KMS-11 (cell line): Measurements from ENCODE around the gene LRRC14B.
A peak's percentile ranks its signal among the peaks of the same experiment; 100 is the strongest.
"Not testable (repeated sequence)": the region's sequence is repeated elsewhere in the genome, so short reads cannot be mapped to it uniquely, and the experiment has no call there.

Source experiments
- H2AFZ ChIP-seq: fragments of 200-600 bp; sonication (generic); 2 replicates; pipeline ENCODE4 v1.6.1; 2016; ENCODE audit warnings: antibody characterized with exemption, mixed run types, low read depth
- H3K27ac ChIP-seq: fragments of 200-600 bp; sonication (generic); 2 replicates; pipeline ENCODE4 v1.6.1; 2016; ENCODE audit warnings: mild to moderate bottlenecking, mixed run types
- H3K27me3 ChIP-seq: fragments of 200-600 bp; sonication (generic); 2 replicates; pipeline ENCODE4 v1.6.1; 2017; ENCODE audit warnings: mild to moderate bottlenecking, low read depth, mixed run types, moderate library complexity; ENCODE audit not compliant: insufficient read depth
- H3K36me3 ChIP-seq: fragments of 200-600 bp; sonication (generic); 2 replicates; pipeline ENCODE4 v1.6.1; 2017; ENCODE audit warnings: mild to moderate bottlenecking, mixed run types; ENCODE audit not compliant: insufficient read depth
- H3K4me1 ChIP-seq: fragments of 200-600 bp; sonication (generic); 2 replicates; pipeline ENCODE4 v1.6.1; 2016; ENCODE audit warnings: mild to moderate bottlenecking, low read depth, mixed run types; ENCODE audit not compliant: poor library complexity, severe bottlenecking
- H3K4me2 ChIP-seq: fragments of 200-600 bp; sonication (generic); 2 replicates; pipeline ENCODE4 v1.7.0; 2016; ENCODE audit warnings: mild to moderate bottlenecking, mixed run types
- H3K4me3 ChIP-seq: fragments of 200-600 bp; sonication (generic); IDR thresholded peaks from 2 replicates; pipeline ENCODE4 v1.6.1; 2017; ENCODE audit warnings: low read depth, low read length, mixed read lengths; ENCODE audit not compliant: insufficient read depth
- H3K79me2 ChIP-seq: fragments of 200-600 bp; sonication (generic); 2 replicates; pipeline ENCODE4 v1.6.1; 2016; ENCODE audit warnings: low read depth, mixed run types; ENCODE audit not compliant: insufficient read depth
- H3K9ac ChIP-seq: fragments of 200-600 bp; sonication (generic); 2 replicates; pipeline ENCODE4 v1.6.1; 2016; ENCODE audit warnings: mild to moderate bottlenecking, mixed run types
- H4K20me1 ChIP-seq: fragments of 200-600 bp; sonication (generic); 2 replicates; pipeline ENCODE4 v1.6.1; 2016; ENCODE audit warnings: mild to moderate bottlenecking, mixed run types; ENCODE audit not compliant: insufficient read depth
- TF ChIP-seq, protein P1 (sequence below): fragments of 200-600 bp; sonication (generic); conservative IDR thresholded peaks from 2 replicates; pipeline ENCODE4 v1.6.1; 2017; ENCODE audit warnings: low read depth, mild to moderate bottlenecking, antibody characterized with exemption, low read length, moderate library complexity, mixed read lengths

LRRC14B gene

GRCh38 chr5:223791-224190 lies 32.5 kb downstream of the LRRC14B start:
- H4K20me1 ChIP-seq = no peaks in the 10 kb centered on the region
- peak overlapping the region; percentile 72 for H3K4me2 ChIP-seq
- H3K27me3 ChIP-seq = no peaks in the 10 kb centered on the region
- H3K36me3 ChIP-seq = peaks cover 35% of the 10 kb centered on the region
- H3K79me2 ChIP-seq = peaks cover 86% of the 10 kb centered on the region
- H3K27ac ChIP-seq = peak overlapping the region; percentile 60
- H3K9ac ChIP-seq = no peak overlapping the region
- TF ChIP-seq, protein P1, sequence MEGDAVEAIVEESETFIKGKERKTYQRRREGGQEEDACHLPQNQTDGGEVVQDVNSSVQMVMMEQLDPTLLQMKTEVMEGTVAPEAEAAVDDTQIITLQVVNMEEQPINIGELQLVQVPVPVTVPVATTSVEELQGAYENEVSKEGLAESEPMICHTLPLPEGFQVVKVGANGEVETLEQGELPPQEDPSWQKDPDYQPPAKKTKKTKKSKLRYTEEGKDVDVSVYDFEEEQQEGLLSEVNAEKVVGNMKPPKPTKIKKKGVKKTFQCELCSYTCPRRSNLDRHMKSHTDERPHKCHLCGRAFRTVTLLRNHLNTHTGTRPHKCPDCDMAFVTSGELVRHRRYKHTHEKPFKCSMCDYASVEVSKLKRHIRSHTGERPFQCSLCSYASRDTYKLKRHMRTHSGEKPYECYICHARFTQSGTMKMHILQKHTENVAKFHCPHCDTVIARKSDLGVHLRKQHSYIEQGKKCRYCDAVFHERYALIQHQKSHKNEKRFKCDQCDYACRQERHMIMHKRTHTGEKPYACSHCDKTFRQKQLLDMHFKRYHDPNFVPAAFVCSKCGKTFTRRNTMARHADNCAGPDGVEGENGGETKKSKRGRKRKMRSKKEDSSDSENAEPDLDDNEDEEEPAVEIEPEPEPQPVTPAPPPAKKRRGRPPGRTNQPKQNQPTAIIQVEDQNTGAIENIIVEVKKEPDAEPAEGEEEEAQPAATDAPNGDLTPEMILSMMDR = no peak
- no peak overlapping the region for H2AFZ ChIP-seq
- H3K4me1 ChIP-seq = peaks cover 42% of the 10 kb centered on the region
- no peak overlapping the region for H3K4me3 ChIP-seq

GRCh38 chr5:225334-225733 lies 34.0 kb downstream of the LRRC14B start:
- Histone ChIP-seq H4K20me1 (no peaks in the 10 kb centered on the region), H3K27me3 (no peaks in the 10 kb centered on the region), H3K4me2 (no peak overlapping the region), H3K36me3 (peaks cover 35% of the 10 kb centered on the region), H3K79me2 (peaks cover 70% of the 10 kb centered on the region), H3K4me3 (no peak overlapping the region), H3K27ac (no peak overlapping the region), H3K9ac (no peak overlapping the region), H3K4me1 (peaks cover 42% of the 10 kb centered on the region), H2AFZ (no peak overlapping the region)
- TF ChIP-seq, protein P1 = no peak

DNA sequence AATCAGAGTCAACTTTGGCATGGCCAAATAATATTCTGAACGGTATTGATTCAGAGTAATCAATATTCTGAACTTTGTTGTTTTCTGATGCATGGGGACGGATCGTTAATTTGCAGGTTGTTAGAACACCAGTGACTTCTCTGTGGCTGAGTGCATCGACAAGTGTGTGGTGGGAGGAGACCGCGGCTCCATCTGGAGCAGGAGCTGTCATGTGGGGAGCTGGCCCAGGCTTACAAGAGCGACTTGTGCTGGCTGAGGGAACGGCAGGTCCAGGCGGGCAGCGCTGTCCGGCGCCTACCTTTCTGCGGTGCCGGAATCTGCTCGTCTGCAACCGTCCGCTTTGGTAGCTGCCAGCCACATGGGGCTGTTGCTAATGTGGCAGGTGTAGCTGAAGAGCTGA lies 36.1 kb downstream of the LRRC14B start:
- Histone ChIP-seq H3K4me1 (peaks cover 27% of the 10 kb centered on the region), H3K79me2 (peaks cover 50% of the 10 kb centered on the region), H3K36me3 (peaks cover 33% of the 10 kb centered on the region)
- H3K27ac ChIP-seq, H3K4me2 ChIP-seq, H3K4me3 ChIP-seq, H3K9ac ChIP-seq, H2AFZ ChIP-seq, H3K27me3 ChIP-seq, H4K20me1 ChIP-seq: not testable (repeated sequence)

- Histone ChIP-seq H3K27ac (no peak overlapping the region), H2AFZ (no peak overlapping the region), H3K4me1 (peaks cover 12% of the 10 kb centered on the region), H4K20me1 (no peaks in the 10 kb centered on the region), H3K4me2 (no peak overlapping the region), H3K27me3 (no peaks in the 10 kb centered on the region), H3K79me2 (peaks cover 35% of the 10 kb centered on the region), H3K9ac (no peak overlapping the region), H3K36me3 (peaks cover 36% of the 10 kb centered on the region), H3K4me3 (no peak overlapping the region)
- TF ChIP-seq, protein P1 = no peak
Measured at GRCh38 chr5:228886-229285, 37.6 kb downstream of the LRRC14B start.

DNA sequence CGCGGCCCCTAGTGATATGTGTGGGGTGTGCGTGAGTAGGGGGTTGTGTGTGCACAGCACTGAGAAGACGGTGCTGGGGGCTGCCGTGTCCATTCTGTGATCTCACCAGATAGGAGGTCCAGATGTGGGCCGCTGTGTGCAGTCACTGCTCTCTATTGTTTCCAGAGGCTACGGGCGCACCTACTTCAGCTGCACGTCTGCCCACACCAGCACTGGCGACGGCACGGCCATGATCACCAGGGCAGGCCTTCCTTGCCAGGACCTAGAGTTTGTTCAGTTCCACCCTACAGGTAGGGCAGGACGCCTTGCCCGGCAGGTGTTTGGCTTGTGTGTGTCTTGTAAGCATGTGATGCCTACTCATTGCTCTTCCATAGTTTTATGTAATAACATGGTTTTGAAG lies 39.4 kb downstream of the LRRC14B start:
- H3K36me3 ChIP-seq = peaks cover 38% of the 10 kb centered on the region
- H3K27ac ChIP-seq = no peak overlapping the region
- H2AFZ ChIP-seq = no peak overlapping the region
- TF ChIP-seq, protein P1 = no peak
- no peaks in the 10 kb centered on the region for H3K4me1 ChIP-seq
- no peak overlapping the region for H3K9ac ChIP-seq
- no peak overlapping the region for H3K4me2 ChIP-seq
- no peaks in the 10 kb centered on the region for H3K27me3 ChIP-seq
- no peaks in the 10 kb centered on the region for H4K20me1 ChIP-seq
- H3K79me2 ChIP-seq = peaks cover 17% of the 10 kb centered on the region
- H3K4me3 ChIP-seq = no peak overlapping the region
